K562 (cell line): Measurements from ENCODE around the gene CTDNEP1. TPM values are rescaled to one million over a fixed set of nuclear protein-coding genes. Genes with fewer than 3 reads are reported as not detected.
A peak's percentile ranks its signal among the peaks of the same experiment; 100 is the strongest.

Source experiments
- ATAC-seq: fragments of 200-7000 bp; cut with Tn5 transposase; 3 replicates; pipeline ENCODE4 v1.9.1; 2020; ENCODE audit warnings: moderate library complexity
- BruUV-seq: library from RNA; stranded (reverse); fragments of 400-500 nt; replicated peaks from 2 replicates; lab custom pipeline; 2021; lab: Mats Ljungman, UMichigan
- CTCF ChIA-PET: fragments of 300-600 bp; formaldehyde crosslinking; extraction: SDS; loops from one replicate; lab custom pipeline; 2021; ENCODE audit warnings: low intra/inter-chr PET ratio; lab: Yijun Ruan, JAX
- POLR2A ChIA-PET: fragments of 300-600, 350-650 bp; sonication (Branson Sonifier 250); formaldehyde crosslinking; extraction: SDS; loops from one replicate; lab custom pipeline; 2021; ENCODE audit warnings: antibody characterized with exemption, inconsistent platforms; lab: Yijun Ruan, JAX
- DNase-seq, 4 experiments: peaks; one replicate each; pipeline versions ENCODE4 v3.0.0 to v3.0.0-alpha.2; 2011 to 2018; ENCODE audit warnings: low spot score in 3 of 4, mixed read lengths in 3 of 4; ENCODE audit errors: extremely low read depth in 1 of 4
- FAIRE-seq: peaks from 2 replicates; lab custom pipeline; 2011; peaks lifted over from hg19 to GRCh38; lab: Jason Lieb, UNC
- H2AFZ ChIP-seq: 2 replicates; pipeline ENCODE4 v1.6.0; 2011; ENCODE audit warnings: low read depth, low read length, control low read depth, inconsistent platforms
- H3K27ac ChIP-seq: fragments of 200-600 bp; 3 replicates; pipeline ENCODE4 v1.8.0; 2011; ENCODE audit warnings: low read depth, mild to moderate bottlenecking, control low read depth, inconsistent platforms, low read length, moderate library complexity, mixed read lengths; ENCODE audit errors: extremely low read depth
- H3K27me3 ChIP-seq, 2 experiments: fragments of 300-600 bp in 1 of 2; 2 replicates in 1 of 2; 3 replicates in 1 of 2; pipeline versions ENCODE4 v1.6.0 to v1.8.0; 2011; ENCODE audit warnings: inconsistent platforms in 2 of 2, low read length in 2 of 2, mild to moderate bottlenecking in 1 of 2, mixed read lengths in 1 of 2, moderate library complexity in 1 of 2; ENCODE audit not compliant: control insufficient read depth in 2 of 2, insufficient read depth in 2 of 2
- H3K36me3 ChIP-seq: fragments of 300-600 bp; 3 replicates; pipeline ENCODE4 v1.8.0; 2011; ENCODE audit warnings: mild to moderate bottlenecking, low read length, inconsistent platforms; ENCODE audit not compliant: control insufficient read depth, insufficient read depth
- H3K4me1 ChIP-seq, 2 experiments: fragments of 200-600 bp in 1 of 2; replicated peaks in 1 of 2; 2 replicates in 1 of 2; 3 replicates in 1 of 2; pipeline versions ENCODE4 v1.5.1 to v1.8.0; 2011; ENCODE audit warnings: inconsistent platforms in 2 of 2, low read length in 2 of 2, mild to moderate bottlenecking in 1 of 2, mixed read lengths in 1 of 2, moderate library complexity in 1 of 2; ENCODE audit not compliant: control insufficient read depth in 2 of 2, insufficient read depth in 2 of 2
- H3K4me2 ChIP-seq: 2 replicates; pipeline ENCODE4 v1.6.1; 2011; ENCODE audit warnings: low read length, control low read depth, inconsistent platforms, mixed read lengths; ENCODE audit not compliant: insufficient read depth
- H3K4me3 ChIP-seq: fragments of 200-600 bp; sonication (generic), shearing (Covaris generic); 2 replicates; pipeline ENCODE4 v1.5.1; 2016; ENCODE audit warnings: control low read depth, inconsistent platforms
- H3K79me2 ChIP-seq: fragments of 200-600 bp; 3 replicates; pipeline ENCODE4 v1.8.0; 2011; ENCODE audit warnings: low read length, inconsistent platforms; ENCODE audit not compliant: control insufficient read depth, insufficient read depth
- H3K9ac ChIP-seq, 2 experiments: 2 replicates each; pipeline versions ENCODE4 v1.6.0 to v1.6.1; 2011; ENCODE audit warnings: low read depth in 2 of 2, low read length in 2 of 2, control low read depth in 1 of 2, inconsistent platforms in 1 of 2, mild to moderate bottlenecking in 1 of 2, mixed read lengths in 1 of 2; ENCODE audit not compliant: insufficient read depth in 1 of 2
- H3K9me1 ChIP-seq: one replicate; pipeline ENCODE4 v1.6.0; 2011; ENCODE audit warnings: inconsistent platforms, mild to moderate bottlenecking, low read length, moderate library complexity; ENCODE audit not compliant: control insufficient read depth, insufficient read depth
- H3K9me3 ChIP-seq: replicated peaks from 2 replicates; pipeline ENCODE4 v1.5.1; 2011; ENCODE audit warnings: low read depth, low read length, inconsistent platforms; ENCODE audit not compliant: control insufficient read depth, insufficient read depth
- H4K20me1 ChIP-seq: replicated peaks from 2 replicates; pipeline ENCODE4 v1.6.1; 2011; ENCODE audit warnings: low read length, inconsistent platforms, mixed read lengths; ENCODE audit not compliant: control insufficient read depth, insufficient read depth
- CBFA2T2 ChIP-seq: fragments of 450-650 bp; conservative IDR thresholded peaks from 2 replicates; pipeline ENCODE4 v1.6.1; 2017; ENCODE audit warnings: mild to moderate bottlenecking
- DACH1 ChIP-seq: fragments of 450-650 bp; IDR thresholded peaks from 2 replicates; pipeline ENCODE4 v1.6.1; 2018; ENCODE audit not compliant: partially characterized antibody
- EGR1 ChIP-seq: fragments of 450-650 bp; conservative IDR thresholded peaks from 2 replicates; pipeline ENCODE4 v1.6.1; 2017; ENCODE audit warnings: mild to moderate bottlenecking
- KLF16 ChIP-seq: IDR thresholded peaks from 2 replicates; pipeline ENCODE4 v1.6.1; 2016; ENCODE audit warnings: antibody characterized with exemption
- MCM5 ChIP-seq: fragments of 450-650 bp; IDR thresholded peaks from 2 replicates; pipeline ENCODE4 v1.6.1; 2016; ENCODE audit warnings: low read depth
- MGA ChIP-seq: fragments of 450-650 bp; IDR thresholded peaks from 2 replicates; pipeline ENCODE4 v1.6.1; 2016; ENCODE audit warnings: mild to moderate bottlenecking, moderate library complexity
- MYNN ChIP-seq, 2 experiments: sonication (generic); formaldehyde crosslinking in 1 of 2; IDR thresholded peaks; 2 replicates each; pipeline versions ENCODE4 v1.5.0 to v1.6.1; 2016 to 2020; ENCODE audit warnings: antibody characterized with exemption in 1 of 2, missing genetic modification reagents in 1 of 2
- SMARCE1 ChIP-seq: fragments of 450-650 bp; IDR thresholded peaks from 2 replicates; pipeline ENCODE4 v1.7.1; 2016; ENCODE audit warnings: mild to moderate bottlenecking
- ZNF121 ChIP-seq: sonication (generic); formaldehyde crosslinking; conservative IDR thresholded peaks from 2 replicates; pipeline ENCODE4 v1.8.0; 2022; ENCODE audit warnings: missing genetic modification reagents
- ZNF347 ChIP-seq: fragments of 450-650 bp; formaldehyde crosslinking; IDR thresholded peaks from 2 replicates; pipeline ENCODE4 v1.4.0; 2020; ENCODE audit warnings: low read depth, mild to moderate bottlenecking, moderate library complexity
- ZNF766 ChIP-seq: fragments of 200-800 bp; sonication (Bioruptor generic); conservative IDR thresholded peaks from 2 replicates; pipeline ENCODE4 v1.6.1; 2016; ENCODE audit warnings: missing genetic modification characterization, missing compliant biosample characterization
- WGBS: fragments of 100-300 bp; shearing (Covaris generic); methylation state at CpG from one replicate; pipeline ENCODE4 v1.1.6; 2016; ENCODE audit warnings: low coverage, mixed read lengths; ENCODE audit not compliant: insufficient coverage; ENCODE audit errors: missing lambda C conversion rate; 5-methylcytosine and 5-hydroxymethylcytosine counted together
- in situ Hi-C: fragments of 300-500 bp; cut with MboI; formaldehyde crosslinking; loops from 4 replicates; pipeline ENCODE4 v1.15.0; 2018; ENCODE audit warnings: inconsistent platforms, mixed read lengths
- intact Hi-C: fragments of 100-400 bp; cut with micrococcal nuclease; formaldehyde crosslinking; loops from 2 replicates; pipeline ENCODE4 v1.14.2; 2022
- polyA plus RNA-seq, 8 experiments: library from polyadenylated mRNA; depleted of rRNA in 4 of 8; stranded (reverse) in 5 of 8; unstranded in 3 of 8; fragments of >200 nt; fragmentation: Nextera tagmentation in 2 of 8; fragmentation: Illumina TruSeq in 1 of 8; extraction: Ambion mirVana in 2 of 8; extraction: Trizol in 1 of 8; gene quantifications; 2 replicates each; pipeline versions ENCODE4 v1.2.1 to v1.2.3, GENCODE V29; 2011 to 2014; ENCODE audit warnings: inconsistent platforms in 1 of 8, missing spikeins in 1 of 8
- total RNA-seq, 7 experiments: library from RNA; depleted of rRNA in 6 of 7; stranded (reverse); fragments of >200 nt in 6 of 7; fragmentation: Illumina TruSeq in 2 of 7; extraction: Trizol in 2 of 7; gene quantifications; 2 replicates each; pipeline versions ENCODE4 v1.2.1 to v1.2.3, GENCODE V29; 2011 to 2021; ENCODE audit warnings: low replicate concordance in 1 of 7

Gene CTDNEP1
- total and polyA plus RNA-seq, 9 of the 15 experiments (the other 6 are each of a cell fraction or from before 2014, with no cell fraction given) = 10.7 to 150 (median 28.5) TPM

GRCh38 chr17:7293159-7293558, 41.6 kb upstream of the CTDNEP1 start:
- H3K27ac ChIP-seq = no peak overlapping the region
- no peaks in the 10 kb centered on the region for H3K9me3 ChIP-seq
- peak in 2 of 4 experiments; percentile 31 to 40 for DNase-seq
- H4K20me1 ChIP-seq = no peaks in the 10 kb centered on the region
- FAIRE-seq = no peak
- in situ Hi-C loops (no loop called here), intact Hi-C loops (no loop called here)
- ChIA-PET POLR2A (no interaction called here), CTCF (no interaction called here)
- peaks cover 17 to 53% of the 10 kb centered on the region in 2 experiments for H3K4me1 ChIP-seq
- H3K36me3 ChIP-seq = no peaks in the 10 kb centered on the region
- H3K4me2 ChIP-seq = peak overlapping the region; percentile 6; the same call in 1 of the 2 replicates
- BruUV-seq = no TSS peak
- no peaks in the 10 kb centered on the region for H3K79me2 ChIP-seq
- no peaks in the 10 kb centered on the region for H3K27me3 ChIP-seq
- H2AFZ ChIP-seq = no peak overlapping the region
- peak overlapping the region in 1 of 2 experiments; percentile 19; a peak in 1 of 4 replicates for H3K9ac ChIP-seq
- ATAC-seq = no peak
- H3K9me1 ChIP-seq = no peaks in the 10 kb centered on the region
- WGBS = 11% methylated on average over 7 of the region's 11 CpGs
- H3K4me3 ChIP-seq = no peak overlapping the region
- TF ChIP-seq KLF16 (peak; percentile 65; the same call in 1 of the 2 replicates), SMARCE1 (no peak), MYNN (IDR thresholded peaks at IDR 0.05) (peak; percentile 37; the same call in 1 of the 2 replicates), MYNN (CRISPR knock-in tag; IDR thresholded peaks at IDR 0.05) (no peak), ZNF347 (CRISPR knock-in tag) (no peak), MGA (no peak), CBFA2T2 (peak; percentile 47), ZNF766 (0 out of 2 replicates have a peak, but pooled peaks have one; percentile 46), ZNF121 (CRISPR knock-in tag) (no peak), MCM5 (no peak), EGR1 (0 out of 2 replicates have a peak, but pooled peaks have one; percentile 26), DACH1 (peak; percentile 60)
